H9 (cell line): ENCODE data around the gene DUOXA2. TPM values are rescaled to one million over a fixed set of nuclear protein-coding genes. Genes with fewer than 3 reads are reported as not detected.

Experiments
- DNase-seq: peaks from one replicate; pipeline ENCODE4 v3.0.0-alpha.2; 2017
- H2AFZ ChIP-seq: one replicate; pipeline ENCODE4 v1.6.1; 2013; ENCODE audit warnings: mild to moderate bottlenecking, low read length, control low read depth, moderate library complexity
- H2AK5ac ChIP-seq: 2 replicates; pipeline ENCODE4 v1.6.1; 2013; ENCODE audit warnings: low read length, control low read depth, mixed read lengths; ENCODE audit not compliant: insufficient read length
- H2BK120ac ChIP-seq: one replicate; pipeline ENCODE4 v1.6.1; 2013; ENCODE audit warnings: low read depth, mild to moderate bottlenecking, low read length, control low read depth, inconsistent platforms; ENCODE audit not compliant: poor library complexity, severe bottlenecking
- H2BK12ac ChIP-seq: 2 replicates; pipeline ENCODE4 v1.6.1; 2013; ENCODE audit warnings: low read length, control low read depth, mixed read lengths, low read depth; ENCODE audit not compliant: insufficient read length
- H2BK15ac ChIP-seq: 2 replicates; pipeline ENCODE4 v1.6.1; 2013; ENCODE audit warnings: low read depth, low read length, control low read depth
- H2BK20ac ChIP-seq: one replicate; pipeline ENCODE4 v1.6.1; 2013; ENCODE audit warnings: low read depth, mild to moderate bottlenecking, low read length, control low read depth, inconsistent platforms; ENCODE audit not compliant: poor library complexity, severe bottlenecking
- H2BK5ac ChIP-seq: 2 replicates; pipeline ENCODE4 v1.6.1; 2013; ENCODE audit warnings: low read length, control low read depth, mixed read lengths; ENCODE audit not compliant: insufficient read length
- H3K14ac ChIP-seq: 2 replicates; pipeline ENCODE4 v1.6.1; 2013; ENCODE audit warnings: low read length, control low read depth; ENCODE audit not compliant: insufficient read depth
- H3K18ac ChIP-seq: 2 replicates; pipeline ENCODE4 v1.6.1; 2013; ENCODE audit warnings: low read depth, mild to moderate bottlenecking, mixed read lengths, low read length, control low read depth; ENCODE audit not compliant: insufficient read length
- H3K23ac ChIP-seq: 2 replicates; pipeline ENCODE4 v1.6.1; 2013; ENCODE audit warnings: low read length, control low read depth, mixed read lengths, low read depth; ENCODE audit not compliant: insufficient read length
- H3K23me2 ChIP-seq: 2 replicates; pipeline ENCODE4 v1.6.1; 2013; ENCODE audit warnings: low read depth, mild to moderate bottlenecking, mixed read lengths, low read length, control low read depth; ENCODE audit not compliant: insufficient read length, poor library complexity, severe bottlenecking
- H3K27ac ChIP-seq: 2 replicates; pipeline ENCODE4 v1.5.1; 2013; ENCODE audit warnings: low read length, control low read depth, mixed read lengths, low read depth; ENCODE audit not compliant: insufficient read length
- H3K27me3 ChIP-seq: 2 replicates; pipeline ENCODE4 v1.6.1; 2013; ENCODE audit warnings: low read length, control low read depth, inconsistent platforms; ENCODE audit not compliant: insufficient read depth
- H3K4ac ChIP-seq: 2 replicates; pipeline ENCODE4 v1.6.1; 2013; ENCODE audit warnings: low read depth, mild to moderate bottlenecking, control low read depth, inconsistent platforms, low read length, moderate library complexity
- H3K4me1 ChIP-seq: 2 replicates; pipeline ENCODE4 v1.6.1; 2013; ENCODE audit warnings: low read length, control low read depth, inconsistent platforms; ENCODE audit not compliant: insufficient read depth
- H3K4me2 ChIP-seq: 2 replicates; pipeline ENCODE4 v1.6.1; 2013; ENCODE audit warnings: low read length, control low read depth, mixed read lengths; ENCODE audit not compliant: insufficient read length, insufficient read depth
- H3K56ac ChIP-seq: 2 replicates; pipeline ENCODE4 v1.6.1; 2013; ENCODE audit warnings: low read depth, mild to moderate bottlenecking, mixed read lengths, low read length, control low read depth; ENCODE audit not compliant: insufficient read length
- H3K79me1 ChIP-seq: 2 replicates; pipeline ENCODE4 v1.6.1; 2013; ENCODE audit warnings: low read depth, mild to moderate bottlenecking, moderate library complexity, low read length, control low read depth, inconsistent platforms; ENCODE audit not compliant: insufficient read depth, poor library complexity, severe bottlenecking
- H3K79me2 ChIP-seq: 2 replicates; pipeline ENCODE4 v1.6.1; 2013; ENCODE audit warnings: low read length, control low read depth, inconsistent platforms; ENCODE audit not compliant: insufficient read depth
- H3K9ac ChIP-seq: 2 replicates; pipeline ENCODE4 v1.6.1; 2013; ENCODE audit warnings: low read length, control low read depth, mixed read lengths; ENCODE audit not compliant: insufficient read length; ENCODE audit errors: extremely low read depth
- H3K9me3 ChIP-seq: one replicate; pipeline ENCODE4 v1.6.1; 2013; ENCODE audit warnings: low read depth, low read length, inconsistent platforms; ENCODE audit not compliant: control insufficient read depth
- H3T11ph ChIP-seq: one replicate; pipeline ENCODE4 v1.6.1; 2013; ENCODE audit warnings: mild to moderate bottlenecking, low read length, control low read depth, inconsistent platforms
- H4K20me1 ChIP-seq: one replicate; pipeline ENCODE4 v1.6.1; 2013; ENCODE audit not compliant: control insufficient read depth, insufficient read length, insufficient read depth
- H4K5ac ChIP-seq: 2 replicates; pipeline ENCODE4 v1.6.1; 2013; ENCODE audit warnings: low read depth, mild to moderate bottlenecking, mixed read lengths, low read length, control low read depth; ENCODE audit not compliant: insufficient read length
- H4K8ac ChIP-seq: replicated peaks from 2 replicates; pipeline ENCODE4 v1.6.1; 2013; ENCODE audit warnings: low read length, control low read depth, mixed read lengths, low read depth; ENCODE audit not compliant: insufficient read length
- H4K91ac ChIP-seq: 2 replicates; pipeline ENCODE4 v1.6.1; 2013; ENCODE audit warnings: low read depth, mild to moderate bottlenecking, moderate library complexity, mixed read lengths, low read length, control low read depth; ENCODE audit not compliant: insufficient read length
- H3K27ac Mint-ChIP-seq, 3 experiments: 2 replicates in 2 of 3; 3 replicates in 1 of 3; pipeline ENCODE4 v1.8.0; 2020 to 2021; ENCODE audit warnings: mixed read lengths in 3 of 3, mild to moderate bottlenecking in 1 of 3, moderate library complexity in 1 of 3
- H3K27me3 Mint-ChIP-seq: 2 replicates; pipeline ENCODE4 v1.8.0; 2021; ENCODE audit warnings: low read depth, mild to moderate bottlenecking, moderate library complexity, mixed read lengths
- H3K36me3 Mint-ChIP-seq, 3 experiments: 2 replicates in 2 of 3; 3 replicates in 1 of 3; pipeline ENCODE4 v1.8.0; 2020 to 2021; ENCODE audit warnings: low read depth in 3 of 3, mixed read lengths in 3 of 3; ENCODE audit not compliant: insufficient read depth in 1 of 3
- H3K4me1 Mint-ChIP-seq, 2 experiments: 2 replicates each; pipeline ENCODE4 v1.8.0; 2020; ENCODE audit warnings: mixed read lengths in 2 of 2
- H3K4me3 Mint-ChIP-seq, 2 experiments: 2 replicates in 1 of 2; 3 replicates in 1 of 2; pipeline ENCODE4 v1.8.0; 2020 to 2021; ENCODE audit warnings: mild to moderate bottlenecking in 2 of 2, mixed read lengths in 2 of 2, moderate library complexity in 1 of 2
- H3K9me3 Mint-ChIP-seq, 2 experiments: 2 replicates in 1 of 2; 3 replicates in 1 of 2; pipeline ENCODE4 v1.8.0; 2020; ENCODE audit warnings: mild to moderate bottlenecking in 2 of 2, mixed read lengths in 2 of 2, moderate library complexity in 1 of 2
- WGBS: extraction: QIAGEN DNeasy Blood & Tissue Kit; methylation state at CpG from one replicate; pipeline ENCODE4 v1.1.7; 2013; ENCODE audit warnings: missing lambda C conversion rate, low lambda C conversion rate, mixed read lengths; ENCODE audit not compliant: insufficient read length; ENCODE audit errors: extremely low coverage; 5-methylcytosine and 5-hydroxymethylcytosine counted together
- total RNA-seq: library from RNA; stranded (reverse); gene quantifications from 2 replicates; pipeline ENCODE4 v1.2.1, GENCODE V29; 2021
- TF ChIP-seq, protein P1 (sequence below): fragments of 200-600 bp; sonication (generic); conservative IDR thresholded peaks from 3 replicates; pipeline ENCODE4 v1.8.0; 2021; ENCODE audit warnings: antibody characterized with exemption, mild to moderate bottlenecking

The DUOXA2 gene
- total RNA-seq, 1 experiment from 2014 or later: not detected

DNA sequence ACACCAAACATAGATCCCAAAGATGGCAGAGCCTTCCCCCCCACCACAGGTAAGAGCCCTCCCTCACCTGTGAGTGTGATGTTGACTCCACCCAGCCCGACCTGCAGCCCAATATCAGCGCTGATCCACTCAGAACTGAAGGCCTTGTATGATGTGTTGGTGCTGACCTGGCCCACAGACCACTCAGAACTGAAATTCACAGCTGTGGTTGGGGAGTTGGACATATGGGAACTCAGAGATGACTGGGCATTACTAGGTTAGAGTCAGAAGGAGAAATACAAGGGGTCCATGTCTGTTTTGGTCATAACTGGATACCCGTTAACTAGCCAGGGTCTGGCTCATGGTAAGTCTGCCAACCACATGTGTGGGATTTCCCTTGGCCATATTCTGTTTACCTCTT lies 6.9 kb downstream of the DUOXA2 start:
- TF ChIP-seq, protein P1, sequence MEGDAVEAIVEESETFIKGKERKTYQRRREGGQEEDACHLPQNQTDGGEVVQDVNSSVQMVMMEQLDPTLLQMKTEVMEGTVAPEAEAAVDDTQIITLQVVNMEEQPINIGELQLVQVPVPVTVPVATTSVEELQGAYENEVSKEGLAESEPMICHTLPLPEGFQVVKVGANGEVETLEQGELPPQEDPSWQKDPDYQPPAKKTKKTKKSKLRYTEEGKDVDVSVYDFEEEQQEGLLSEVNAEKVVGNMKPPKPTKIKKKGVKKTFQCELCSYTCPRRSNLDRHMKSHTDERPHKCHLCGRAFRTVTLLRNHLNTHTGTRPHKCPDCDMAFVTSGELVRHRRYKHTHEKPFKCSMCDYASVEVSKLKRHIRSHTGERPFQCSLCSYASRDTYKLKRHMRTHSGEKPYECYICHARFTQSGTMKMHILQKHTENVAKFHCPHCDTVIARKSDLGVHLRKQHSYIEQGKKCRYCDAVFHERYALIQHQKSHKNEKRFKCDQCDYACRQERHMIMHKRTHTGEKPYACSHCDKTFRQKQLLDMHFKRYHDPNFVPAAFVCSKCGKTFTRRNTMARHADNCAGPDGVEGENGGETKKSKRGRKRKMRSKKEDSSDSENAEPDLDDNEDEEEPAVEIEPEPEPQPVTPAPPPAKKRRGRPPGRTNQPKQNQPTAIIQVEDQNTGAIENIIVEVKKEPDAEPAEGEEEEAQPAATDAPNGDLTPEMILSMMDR: no peak
- Histone ChIP-seq H4K5ac (no peak overlapping the region), H4K8ac (no peak overlapping the region), H2BK120ac (no peak overlapping the region), H2AFZ (no peak overlapping the region), H2BK12ac (no peak overlapping the region), H3K4ac (no peak overlapping the region), H3T11ph (no peak overlapping the region), H4K91ac (no peak overlapping the region), H2BK20ac (no peak overlapping the region), H4K20me1 (peaks cover 3% of the 10 kb centered on the region), H3K14ac (no peak overlapping the region), H2AK5ac (no peak overlapping the region), H3K23ac (no peak overlapping the region), H3K18ac (no peak overlapping the region), H2BK15ac (no peak overlapping the region), H3K27ac (no peak overlapping the region), H3K79me1 (no peaks in the 10 kb centered on the region), H3K9ac (no peak overlapping the region), H3K4me2 (no peak overlapping the region), H3K56ac (no peak overlapping the region), H3K27me3 (peaks cover 28% of the 10 kb centered on the region), H2BK5ac (no peak overlapping the region), H3K4me1 (no peaks in the 10 kb centered on the region), H3K23me2 (peaks cover 2% of the 10 kb centered on the region), H3K79me2 (no peaks in the 10 kb centered on the region), H3K9me3 (no peaks in the 10 kb centered on the region)
- no CpG with 5 or more reads among the region's 3 CpGs for WGBS
- Mint-ChIP-seq H3K4me1 (peaks cover 2 to 12% of the 10 kb centered on the region in 2 experiments; a peak in 3 of 4 replicates), H3K27me3 (peaks cover 81% of the 10 kb centered on the region), H3K9me3 (peaks cover 6 to 9% of the 10 kb centered on the region in 2 experiments), H3K36me3 (no peaks in the 10 kb centered on the region; a peak in 2 of 7 replicates), H3K27ac (no peak overlapping the region), H3K4me3 (no peak overlapping the region)
- DNase-seq: no peak
